HG03280 (cell line): Measurements from ENCODE around the gene HSD17B4.
"Not testable (repeated sequence)": the region's sequence is repeated elsewhere in the genome, so short reads cannot be mapped to it uniquely, and the experiment has no call there.

Source experiments
- ATAC-seq: cut with Tn5 transposase; IDR thresholded peaks from one replicate; pipeline ENCODE4 v1.9.1; 2021; ENCODE audit warnings: mild to moderate bottlenecking, moderate library complexity; ENCODE audit not compliant: unreplicated experiment

Gene HSD17B4

DNA sequence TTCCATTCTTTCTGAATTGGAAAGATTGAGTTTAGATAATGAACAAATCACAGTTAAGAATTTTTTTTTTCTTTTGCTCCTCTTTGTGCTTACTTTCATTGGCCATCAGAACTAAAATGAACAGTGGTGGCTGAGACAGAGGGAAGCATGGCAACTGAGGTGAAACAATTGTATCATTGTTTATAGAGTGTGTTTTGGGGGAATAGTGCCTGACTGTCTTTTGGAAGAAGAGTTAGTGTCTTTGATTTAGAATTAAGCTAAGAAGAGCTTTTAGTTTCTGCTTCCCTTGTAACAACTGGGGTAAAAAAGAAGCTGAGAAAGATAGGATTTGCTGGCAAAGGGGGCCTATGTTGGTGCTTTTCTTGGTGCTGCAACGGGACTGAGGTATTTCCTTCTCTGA lies 24.0 kb downstream of the HSD17B4 start:
- ATAC-seq: no peak

GRCh38 chr5:119478781-119479180 lies 26.5 kb downstream of the HSD17B4 start:
- ATAC-seq: no peak

GRCh38 chr5:119480629-119481028 lies 28.3 kb downstream of the HSD17B4 start:
- not testable (repeated sequence) for ATAC-seq

- ATAC-seq: no peak
Observed at GRCh38 chr5:119483155-119483554, 30.9 kb downstream of the HSD17B4 start.

DNA sequence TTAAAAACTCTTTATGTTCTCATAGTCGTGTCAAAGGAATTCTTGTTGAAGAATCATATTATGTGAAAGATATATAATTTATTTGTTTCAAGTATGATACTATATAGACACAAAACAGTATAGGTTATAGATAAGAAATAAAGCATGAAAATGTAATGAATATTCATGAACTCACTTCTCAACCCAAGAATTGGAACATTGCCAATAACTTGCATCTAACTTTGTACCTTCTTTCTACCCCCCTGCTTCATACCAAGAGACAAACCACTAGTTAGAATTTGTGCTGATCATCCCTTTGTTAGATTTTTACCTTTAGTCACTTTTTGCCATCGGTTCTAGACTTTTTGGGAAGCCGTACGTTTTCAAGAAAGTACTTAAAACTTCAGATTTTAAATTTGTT lies 32.6 kb downstream of the HSD17B4 start:
- ATAC-seq: no peak

- no peak for ATAC-seq
Observed at GRCh38 chr5:119501671-119502179, 49.4 kb downstream of the HSD17B4 start.

DNA sequence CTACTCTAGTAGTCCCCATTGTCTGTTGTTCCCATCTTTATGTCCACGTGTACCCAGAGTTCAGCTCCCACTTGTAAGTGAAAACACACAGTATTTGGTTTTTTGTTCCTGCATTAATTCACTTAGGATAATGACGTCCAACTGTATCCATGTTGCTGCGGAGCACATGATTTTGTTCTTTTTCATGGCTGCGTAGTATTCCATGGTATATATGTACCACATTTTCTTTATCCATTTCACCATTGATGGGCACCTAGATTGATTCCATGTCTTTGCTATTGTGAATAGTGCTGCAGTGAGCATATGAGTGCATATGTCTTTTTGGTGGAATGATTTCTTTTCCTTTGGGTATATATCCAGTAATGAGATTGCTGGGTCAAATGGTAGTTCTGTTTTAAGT lies 51.6 kb downstream of the HSD17B4 start:
- not testable (repeated sequence) for ATAC-seq

DNA sequence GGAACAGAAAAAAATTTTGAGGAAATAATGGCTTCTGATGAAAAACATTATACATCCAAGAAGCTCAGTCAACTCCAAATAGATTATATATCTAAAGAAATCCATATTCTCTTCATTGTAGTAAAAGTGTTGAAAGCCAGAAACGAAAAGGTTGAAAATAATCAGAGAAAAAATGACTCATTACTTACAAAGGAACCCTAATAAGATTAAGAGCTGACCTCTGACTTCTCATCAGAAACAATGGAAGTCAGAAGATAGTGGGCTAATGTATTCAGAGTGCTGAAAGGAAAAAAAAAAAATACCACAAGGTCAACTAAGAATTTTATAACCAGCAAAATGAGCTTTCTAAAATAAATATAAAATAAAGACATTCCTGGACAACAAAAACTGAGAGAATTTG lies 60.0 kb downstream of the HSD17B4 start:
- ATAC-seq: no peak

- ATAC-seq: no peak
Observed at GRCh38 chr5:119515192-119515591, 62.9 kb downstream of the HSD17B4 start.

GRCh38 chr5:119517115-119517514 lies 64.8 kb downstream of the HSD17B4 start:
- ATAC-seq: not testable (repeated sequence)

- no peak for ATAC-seq
Observed at GRCh38 chr5:119521232-119521631, 68.9 kb downstream of the HSD17B4 start.

DNA sequence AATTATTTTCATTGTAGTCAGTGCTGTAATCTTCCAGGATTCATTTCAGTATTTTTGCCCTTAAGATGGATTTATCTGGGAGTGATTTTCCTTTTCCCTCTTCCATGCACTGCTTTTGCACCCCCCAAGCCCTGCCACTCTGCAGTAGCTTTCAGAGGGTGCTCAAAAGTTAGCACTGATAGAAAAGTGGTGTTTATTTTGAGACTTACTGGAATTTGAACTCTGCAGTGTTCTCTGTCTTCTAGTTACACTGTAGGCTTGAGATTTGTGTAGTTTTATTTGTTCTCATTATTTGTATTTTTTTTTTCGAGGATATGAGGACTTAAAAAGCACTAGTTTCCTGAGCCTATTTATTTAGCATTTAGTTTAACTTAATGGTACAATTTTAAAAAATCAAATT lies 70.5 kb downstream of the HSD17B4 start:
- ATAC-seq: no peak

DNA sequence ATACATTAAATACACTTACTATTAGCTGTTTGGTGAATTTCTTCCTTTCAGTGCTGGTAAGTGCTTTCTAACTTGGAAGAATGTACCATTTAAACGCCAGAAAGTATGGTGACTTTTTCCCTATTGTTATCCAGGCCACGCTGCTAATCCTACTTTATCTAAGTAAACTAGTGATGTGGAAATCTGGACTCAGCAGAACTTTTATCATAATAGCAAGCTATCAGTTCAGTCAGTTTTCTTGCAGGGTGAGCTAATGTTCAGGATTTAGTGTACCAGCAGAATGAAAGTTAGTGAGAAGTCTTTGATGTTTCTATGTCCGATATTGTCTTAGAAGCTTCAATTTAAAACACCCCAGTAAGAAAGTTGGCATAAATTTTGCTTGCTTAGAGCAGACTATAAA lies 72.2 kb downstream of the HSD17B4 start:
- ATAC-seq: no peak

GRCh38 chr5:119527351-119527750 lies 75.1 kb downstream of the HSD17B4 start:
- no peak for ATAC-seq

DNA sequence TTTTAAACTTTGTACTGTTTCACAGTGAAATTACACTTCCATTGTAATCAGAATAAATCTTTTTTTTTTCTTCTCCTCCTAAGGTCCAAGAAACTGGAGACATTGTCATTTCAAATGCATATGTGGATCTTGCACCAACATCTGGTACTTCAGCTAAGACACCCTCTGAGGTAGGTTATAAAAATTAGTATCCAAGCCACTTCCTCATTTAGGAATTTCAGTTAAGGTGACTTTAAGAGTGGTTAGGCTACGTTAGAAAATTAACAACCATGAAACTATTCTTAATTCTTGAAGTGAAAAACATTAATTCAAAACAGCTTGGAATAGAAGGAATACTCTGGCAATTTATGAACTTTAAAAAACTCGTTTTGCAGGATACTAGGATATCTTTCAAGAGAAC lies 77.5 kb downstream of the HSD17B4 start:
- no peak for ATAC-seq

DNA sequence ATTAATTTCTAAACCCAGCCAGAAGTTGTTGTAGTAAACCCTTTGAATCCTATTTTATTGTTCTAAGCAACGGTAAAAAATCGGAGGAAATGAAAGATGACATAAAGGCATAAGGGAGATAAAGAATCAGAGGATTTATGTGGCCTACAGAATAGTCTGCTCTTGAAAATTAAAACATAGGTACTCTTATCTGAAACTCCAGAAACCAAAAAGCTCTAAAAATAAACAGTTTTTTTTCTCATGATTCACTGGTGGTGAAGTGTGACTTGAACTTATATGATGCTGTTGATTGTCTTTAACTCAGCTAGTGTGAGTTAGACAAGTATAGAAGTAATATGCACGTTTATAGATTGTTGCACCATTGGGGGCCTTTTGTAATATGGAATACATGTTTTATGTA lies 80.3 kb downstream of the HSD17B4 start:
- ATAC-seq: no peak

DNA sequence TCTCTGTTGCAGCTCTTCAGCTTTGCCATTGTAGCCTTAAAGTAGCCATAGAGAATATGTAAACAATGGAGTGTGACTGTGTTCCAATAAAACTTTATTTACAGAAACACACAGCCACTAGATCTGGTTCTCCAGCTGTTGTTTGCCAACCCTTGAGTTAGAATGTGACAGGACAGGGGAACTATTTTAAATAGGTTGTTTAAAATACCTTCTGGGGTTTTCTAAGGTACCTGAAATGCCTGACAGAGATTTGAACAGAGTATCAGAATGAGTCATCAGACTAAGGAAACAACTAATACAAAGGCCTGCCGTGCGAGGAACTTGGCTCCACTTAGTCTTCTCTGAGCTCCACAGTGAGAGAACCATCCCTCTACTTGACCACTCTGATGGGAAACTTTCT lies 85.4 kb downstream of the HSD17B4 start:
- peak; percentile 98 for ATAC-seq

- no peak for ATAC-seq
Observed at GRCh38 chr5:119541716-119542115, 89.4 kb downstream of the HSD17B4 start.

DNA sequence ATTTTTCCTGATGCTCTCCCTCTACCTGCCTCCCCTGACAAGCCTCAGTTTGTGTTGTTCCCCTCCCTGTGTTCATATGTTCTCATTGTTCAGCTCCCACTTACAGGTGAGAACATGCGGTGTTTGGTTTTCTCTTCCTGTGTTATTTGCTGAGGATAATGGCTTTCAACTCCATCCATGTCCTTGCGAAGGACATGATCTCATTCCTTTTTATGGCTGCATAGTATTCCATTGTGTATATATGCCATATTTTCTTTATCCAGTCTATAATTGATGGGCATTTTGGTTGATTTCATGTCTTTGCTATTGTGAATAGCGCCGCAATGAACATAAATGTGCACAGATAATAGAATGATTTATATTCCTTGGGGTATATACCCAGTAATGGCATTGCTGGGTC lies 99.5 kb downstream of the HSD17B4 start:
- no peak for ATAC-seq

GRCh38 chr5:119554597-119554996 lies 102.3 kb downstream of the HSD17B4 start:
- no peak for ATAC-seq

DNA sequence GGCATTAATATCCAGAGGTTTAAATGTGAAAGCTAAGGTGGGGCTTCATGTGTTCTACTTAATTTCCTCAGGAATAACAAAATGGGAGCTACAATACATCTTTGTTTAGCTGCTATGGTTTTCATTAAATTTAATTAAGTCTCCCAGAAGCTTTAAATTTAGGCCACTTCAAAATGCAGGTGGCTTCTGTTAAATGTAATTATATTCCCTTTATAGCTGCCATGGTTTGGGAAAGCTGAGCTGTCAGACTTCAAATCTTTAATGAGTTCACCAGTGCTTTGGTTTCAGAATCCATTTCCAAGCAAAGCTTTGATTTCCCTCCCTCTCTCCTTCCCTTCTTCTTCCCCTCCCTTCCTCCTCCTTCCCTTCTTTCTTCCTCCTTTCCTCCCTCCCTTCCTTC lies 118.6 kb downstream of the HSD17B4 start:
- no peak for ATAC-seq

DNA sequence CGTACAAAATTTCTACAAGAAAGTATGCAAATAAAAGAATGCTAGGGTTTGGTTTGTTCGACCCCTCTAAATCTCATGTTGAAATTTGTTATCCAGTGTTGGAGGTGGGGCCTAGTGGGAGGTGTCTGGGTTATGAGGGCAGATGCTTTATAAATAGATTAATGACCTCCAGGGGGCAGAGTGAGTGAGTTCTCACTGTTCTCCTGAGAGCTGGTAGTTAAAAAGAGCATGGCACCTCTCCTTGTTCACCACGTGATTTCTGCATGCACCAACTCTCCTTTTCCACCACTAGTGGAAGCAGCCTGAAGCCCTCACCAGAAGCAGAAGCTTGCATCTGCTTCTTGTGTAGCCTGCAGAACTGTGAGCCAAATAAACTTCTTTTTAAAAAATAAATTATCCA lies 126.6 kb downstream of the HSD17B4 start:
- ATAC-seq: peak; percentile 85

DNA sequence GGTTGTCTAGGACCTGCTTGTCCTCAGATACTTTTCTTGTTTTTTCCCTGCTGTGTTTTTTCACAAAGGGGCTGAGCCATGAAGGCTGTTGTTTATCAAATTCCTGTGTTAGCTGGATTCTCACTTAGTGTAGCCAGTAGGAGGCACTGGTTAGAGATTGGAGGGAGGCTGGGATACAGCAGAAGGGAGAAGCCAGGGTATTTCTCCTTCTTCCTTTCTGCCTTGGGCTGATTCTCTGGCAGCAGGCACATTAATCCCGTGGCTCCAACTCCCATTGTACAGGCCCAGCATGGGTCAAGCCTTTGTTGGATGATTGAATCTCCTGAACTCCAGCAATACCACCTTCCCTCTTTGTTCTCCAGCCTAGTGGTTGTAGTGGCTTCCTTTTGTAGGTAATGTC lies 130.7 kb downstream of the HSD17B4 start:
- no peak for ATAC-seq

- peak; percentile 53 for ATAC-seq
Observed at GRCh38 chr5:119583684-119584083, 131.4 kb downstream of the HSD17B4 start.
